ENCODE data around the gene ZNF569. TPM values are rescaled to one million over a fixed set of nuclear protein-coding genes. Genes with fewer than 3 reads are reported as not detected.
A peak's percentile ranks its signal among the peaks of the same experiment; 100 is the strongest.

Gene ZNF569
- total and polyA plus RNA-seq, 2 of the 13 experiments (the other 11 are each of a cell fraction or from before 2014, with no cell fraction given): 1.4 to 5.7 TPM

GRCh38 chr19:37466798-37467607 is at the start of gene ZNF569 (continued):
- TF ChIP-seq ZNF432 (CRISPR knock-in tag; IDR thresholded peaks at IDR 0.05; ENCODE audit: borderline replicate concordance) (no peak), ZSCAN5A (CRISPR knock-in tag; IDR thresholded peaks at IDR 0.05; ENCODE audit: borderline replicate concordance) (peak; percentile 66; the same call in 1 of the 2 replicates), CEBPZ (IDR thresholded peaks at IDR 0.05; ENCODE audit: low read length) (no peak), ZNF850 (CRISPR knock-in tag; conservative IDR thresholded peaks at IDR 0.05) (no peak), ZIK1 (CRISPR knock-in tag; IDR thresholded peaks at IDR 0.05; ENCODE audit: borderline replicate concordance, low read depth) (no peak; the same call in 1 of the 2 replicates), MEIS1 (CRISPR knock-in tag; IDR thresholded peaks at IDR 0.05; ENCODE audit: borderline replicate concordance) (no peak), SNAI1 (CRISPR knock-in tag; IDR thresholded peaks at IDR 0.05; ENCODE audit: borderline replicate concordance) (peak; percentile 69; the same call in 1 of the 2 replicates), PCBP2 (optimal IDR thresholded peaks at IDR 0.05; ENCODE audit: low read depth, low read length, poor library complexity, severe bottlenecking) (no peak), MAZ (IDR thresholded peaks at IDR 0.05; ENCODE audit: borderline replicate concordance, low read depth, low read length) (peak; percentile 73), MAZ (CRISPR knock-in tag; IDR thresholded peaks at IDR 0.05; ENCODE audit: low read depth) (no peak), MYNN (CRISPR knock-in tag; IDR thresholded peaks at IDR 0.05; ENCODE audit: low read depth) (no peak; the same call in 1 of the 2 replicates), GABPB1 (CRISPR knock-in tag; IDR thresholded peaks at IDR 0.05) (peak; percentile 99), ZNF552 (CRISPR knock-in tag; IDR thresholded peaks at IDR 0.05; ENCODE audit: borderline replicate concordance) (0 out of 2 replicates have a peak, but pooled peaks have one; percentile 20), ZNF512B (CRISPR knock-in tag; IDR thresholded peaks at IDR 0.05; ENCODE audit: borderline replicate concordance) (0 out of 2 replicates have a peak, but pooled peaks have one; percentile 47), ZNF564 (CRISPR knock-in tag; IDR thresholded peaks at IDR 0.05) (peak; percentile 43; the same call in 1 of the 2 replicates), ZFP90 (CRISPR knock-in tag; IDR thresholded peaks at IDR 0.05; ENCODE audit: borderline replicate concordance) (no peak; the same call in 1 of the 2 replicates), SNAPC5 (CRISPR knock-in tag; IDR thresholded peaks at IDR 0.05; ENCODE audit: borderline replicate concordance) (no peak)
- TF ChIP-seq, protein P1, sequence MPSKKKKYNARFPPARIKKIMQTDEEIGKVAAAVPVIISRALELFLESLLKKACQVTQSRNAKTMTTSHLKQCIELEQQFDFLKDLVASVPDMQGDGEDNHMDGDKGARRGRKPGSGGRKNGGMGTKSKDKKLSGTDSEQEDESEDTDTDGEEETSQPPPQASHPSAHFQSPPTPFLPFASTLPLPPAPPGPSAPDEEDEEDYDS (CRISPR knock-in tag; IDR thresholded peaks at IDR 0.05): 0 out of 2 replicates have a peak, but pooled peaks have one; percentile 28

All from HepG2 (cell line).